H9 (cell line): ENCODE measurements around the gene DPF3. TPM values are rescaled to one million over a fixed set of nuclear protein-coding genes. Genes with fewer than 3 reads are reported as not detected.

Experiments used
- DNase-seq: peaks from one replicate; pipeline ENCODE4 v3.0.0-alpha.2; 2017
- H2AFZ ChIP-seq: one replicate; pipeline ENCODE4 v1.6.1; 2013; ENCODE audit warnings: mild to moderate bottlenecking, low read length, control low read depth, moderate library complexity
- H2AK5ac ChIP-seq: 2 replicates; pipeline ENCODE4 v1.6.1; 2013; ENCODE audit warnings: low read length, control low read depth, mixed read lengths; ENCODE audit not compliant: insufficient read length
- H2BK120ac ChIP-seq: one replicate; pipeline ENCODE4 v1.6.1; 2013; ENCODE audit warnings: low read depth, mild to moderate bottlenecking, low read length, control low read depth, inconsistent platforms; ENCODE audit not compliant: poor library complexity, severe bottlenecking
- H2BK12ac ChIP-seq: 2 replicates; pipeline ENCODE4 v1.6.1; 2013; ENCODE audit warnings: low read length, control low read depth, mixed read lengths, low read depth; ENCODE audit not compliant: insufficient read length
- H2BK15ac ChIP-seq: 2 replicates; pipeline ENCODE4 v1.6.1; 2013; ENCODE audit warnings: low read depth, low read length, control low read depth
- H2BK20ac ChIP-seq: one replicate; pipeline ENCODE4 v1.6.1; 2013; ENCODE audit warnings: low read depth, mild to moderate bottlenecking, low read length, control low read depth, inconsistent platforms; ENCODE audit not compliant: poor library complexity, severe bottlenecking
- H2BK5ac ChIP-seq: 2 replicates; pipeline ENCODE4 v1.6.1; 2013; ENCODE audit warnings: low read length, control low read depth, mixed read lengths; ENCODE audit not compliant: insufficient read length
- H3K14ac ChIP-seq: 2 replicates; pipeline ENCODE4 v1.6.1; 2013; ENCODE audit warnings: low read length, control low read depth; ENCODE audit not compliant: insufficient read depth
- H3K18ac ChIP-seq: 2 replicates; pipeline ENCODE4 v1.6.1; 2013; ENCODE audit warnings: low read depth, mild to moderate bottlenecking, mixed read lengths, low read length, control low read depth; ENCODE audit not compliant: insufficient read length
- H3K23ac ChIP-seq: 2 replicates; pipeline ENCODE4 v1.6.1; 2013; ENCODE audit warnings: low read length, control low read depth, mixed read lengths, low read depth; ENCODE audit not compliant: insufficient read length
- H3K23me2 ChIP-seq: 2 replicates; pipeline ENCODE4 v1.6.1; 2013; ENCODE audit warnings: low read depth, mild to moderate bottlenecking, mixed read lengths, low read length, control low read depth; ENCODE audit not compliant: insufficient read length, poor library complexity, severe bottlenecking
- H3K27ac ChIP-seq: 2 replicates; pipeline ENCODE4 v1.5.1; 2013; ENCODE audit warnings: low read length, control low read depth, mixed read lengths, low read depth; ENCODE audit not compliant: insufficient read length
- H3K27me3 ChIP-seq: 2 replicates; pipeline ENCODE4 v1.6.1; 2013; ENCODE audit warnings: low read length, control low read depth, inconsistent platforms; ENCODE audit not compliant: insufficient read depth
- H3K4ac ChIP-seq: 2 replicates; pipeline ENCODE4 v1.6.1; 2013; ENCODE audit warnings: low read depth, mild to moderate bottlenecking, control low read depth, inconsistent platforms, low read length, moderate library complexity
- H3K4me1 ChIP-seq: 2 replicates; pipeline ENCODE4 v1.6.1; 2013; ENCODE audit warnings: low read length, control low read depth, inconsistent platforms; ENCODE audit not compliant: insufficient read depth
- H3K4me2 ChIP-seq: 2 replicates; pipeline ENCODE4 v1.6.1; 2013; ENCODE audit warnings: low read length, control low read depth, mixed read lengths; ENCODE audit not compliant: insufficient read length, insufficient read depth
- H3K56ac ChIP-seq: 2 replicates; pipeline ENCODE4 v1.6.1; 2013; ENCODE audit warnings: low read depth, mild to moderate bottlenecking, mixed read lengths, low read length, control low read depth; ENCODE audit not compliant: insufficient read length
- H3K79me1 ChIP-seq: 2 replicates; pipeline ENCODE4 v1.6.1; 2013; ENCODE audit warnings: low read depth, mild to moderate bottlenecking, moderate library complexity, low read length, control low read depth, inconsistent platforms; ENCODE audit not compliant: insufficient read depth, poor library complexity, severe bottlenecking
- H3K79me2 ChIP-seq: 2 replicates; pipeline ENCODE4 v1.6.1; 2013; ENCODE audit warnings: low read length, control low read depth, inconsistent platforms; ENCODE audit not compliant: insufficient read depth
- H3K9ac ChIP-seq: 2 replicates; pipeline ENCODE4 v1.6.1; 2013; ENCODE audit warnings: low read length, control low read depth, mixed read lengths; ENCODE audit not compliant: insufficient read length; ENCODE audit errors: extremely low read depth
- H3K9me3 ChIP-seq: one replicate; pipeline ENCODE4 v1.6.1; 2013; ENCODE audit warnings: low read depth, low read length, inconsistent platforms; ENCODE audit not compliant: control insufficient read depth
- H3T11ph ChIP-seq: one replicate; pipeline ENCODE4 v1.6.1; 2013; ENCODE audit warnings: mild to moderate bottlenecking, low read length, control low read depth, inconsistent platforms
- H4K20me1 ChIP-seq: one replicate; pipeline ENCODE4 v1.6.1; 2013; ENCODE audit not compliant: control insufficient read depth, insufficient read length, insufficient read depth
- H4K5ac ChIP-seq: 2 replicates; pipeline ENCODE4 v1.6.1; 2013; ENCODE audit warnings: low read depth, mild to moderate bottlenecking, mixed read lengths, low read length, control low read depth; ENCODE audit not compliant: insufficient read length
- H4K8ac ChIP-seq: replicated peaks from 2 replicates; pipeline ENCODE4 v1.6.1; 2013; ENCODE audit warnings: low read length, control low read depth, mixed read lengths, low read depth; ENCODE audit not compliant: insufficient read length
- H4K91ac ChIP-seq: 2 replicates; pipeline ENCODE4 v1.6.1; 2013; ENCODE audit warnings: low read depth, mild to moderate bottlenecking, moderate library complexity, mixed read lengths, low read length, control low read depth; ENCODE audit not compliant: insufficient read length
- H3K27ac Mint-ChIP-seq, 3 experiments: 2 replicates in 2 of 3; 3 replicates in 1 of 3; pipeline ENCODE4 v1.8.0; 2020 to 2021; ENCODE audit warnings: mixed read lengths in 3 of 3, mild to moderate bottlenecking in 1 of 3, moderate library complexity in 1 of 3
- H3K27me3 Mint-ChIP-seq: 2 replicates; pipeline ENCODE4 v1.8.0; 2021; ENCODE audit warnings: low read depth, mild to moderate bottlenecking, moderate library complexity, mixed read lengths
- H3K36me3 Mint-ChIP-seq, 3 experiments: 2 replicates in 2 of 3; 3 replicates in 1 of 3; pipeline ENCODE4 v1.8.0; 2020 to 2021; ENCODE audit warnings: low read depth in 3 of 3, mixed read lengths in 3 of 3; ENCODE audit not compliant: insufficient read depth in 1 of 3
- H3K4me1 Mint-ChIP-seq, 2 experiments: 2 replicates each; pipeline ENCODE4 v1.8.0; 2020; ENCODE audit warnings: mixed read lengths in 2 of 2
- H3K4me3 Mint-ChIP-seq, 2 experiments: 2 replicates in 1 of 2; 3 replicates in 1 of 2; pipeline ENCODE4 v1.8.0; 2020 to 2021; ENCODE audit warnings: mild to moderate bottlenecking in 2 of 2, mixed read lengths in 2 of 2, moderate library complexity in 1 of 2
- H3K9me3 Mint-ChIP-seq, 2 experiments: 2 replicates in 1 of 2; 3 replicates in 1 of 2; pipeline ENCODE4 v1.8.0; 2020; ENCODE audit warnings: mild to moderate bottlenecking in 2 of 2, mixed read lengths in 2 of 2, moderate library complexity in 1 of 2
- CTCF ChIP-seq: fragments of 200-600 bp; sonication (generic); conservative IDR thresholded peaks from 3 replicates; pipeline ENCODE4 v1.8.0; 2021; ENCODE audit warnings: antibody characterized with exemption, mild to moderate bottlenecking
- WGBS: extraction: QIAGEN DNeasy Blood & Tissue Kit; methylation state at CpG from one replicate; pipeline ENCODE4 v1.1.7; 2013; ENCODE audit warnings: missing lambda C conversion rate, low lambda C conversion rate, mixed read lengths; ENCODE audit not compliant: insufficient read length; ENCODE audit errors: extremely low coverage; 5-methylcytosine and 5-hydroxymethylcytosine counted together
- total RNA-seq: library from RNA; stranded (reverse); gene quantifications from 2 replicates; pipeline ENCODE4 v1.2.1, GENCODE V29; 2021

Gene DPF3
- total RNA-seq, 1 experiment from 2014 or later: not detected

DNA sequence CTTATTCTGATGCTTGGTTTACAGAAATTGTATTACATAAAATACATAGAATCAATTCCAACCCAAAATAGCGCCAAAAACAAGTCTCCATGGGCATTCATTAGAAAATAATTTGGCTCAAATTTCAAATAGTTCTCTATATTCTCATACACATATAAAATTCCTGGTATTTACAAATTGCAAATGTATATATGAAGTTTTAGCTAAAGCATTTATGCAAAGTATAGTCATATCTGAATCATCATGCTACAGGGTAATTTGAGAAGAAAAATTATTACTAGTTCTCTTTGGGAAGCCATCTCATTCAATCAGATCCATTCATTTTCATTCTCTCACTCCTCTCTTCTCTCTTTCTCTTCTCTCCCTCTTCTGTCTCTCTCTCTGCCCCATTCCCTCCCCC lies 257.8 kb downstream of the DPF3 start:
- TF ChIP-seq CTCF: no peak
- WGBS: no CpG with 5 or more reads among the region's 1 CpG
- H3K9ac ChIP-seq: no peak overlapping the region
- no peak overlapping the region for H3T11ph ChIP-seq
- Mint-ChIP-seq H3K4me3 (no peak overlapping the region), H3K36me3 (0 out of 7 replicates have a peak, but pooled peaks cover 0 to 2% (median 0%) of the 10 kb centered on the region in 3 experiments), H3K4me1 (no peaks in the 10 kb centered on the region; a peak in 1 of 4 replicates), H3K9me3 (peaks cover 0 to 9% of the 10 kb centered on the region in 2 experiments; a peak in 4 of 5 replicates), H3K27me3 (peaks cover 16% of the 10 kb centered on the region), H3K27ac (no peak overlapping the region)
- no peak overlapping the region for H3K4ac ChIP-seq
- no peak overlapping the region for H4K91ac ChIP-seq
- no peaks in the 10 kb centered on the region for H3K79me1 ChIP-seq
- H3K4me1 ChIP-seq: no peaks in the 10 kb centered on the region
- H3K9me3 ChIP-seq: no peaks in the 10 kb centered on the region
- no peak overlapping the region for H2AK5ac ChIP-seq
- H3K79me2 ChIP-seq: no peaks in the 10 kb centered on the region
- H3K56ac ChIP-seq: no peak overlapping the region
- H2AFZ ChIP-seq: no peak overlapping the region
- H4K20me1 ChIP-seq: no peaks in the 10 kb centered on the region
- no peak overlapping the region for H3K18ac ChIP-seq
- H2BK12ac ChIP-seq: no peak overlapping the region
- H3K23ac ChIP-seq: no peak overlapping the region
- H4K8ac ChIP-seq: no peak overlapping the region
- no peaks in the 10 kb centered on the region for H3K23me2 ChIP-seq
- H3K4me2 ChIP-seq: no peak overlapping the region
- peaks cover 2% of the 10 kb centered on the region; the same call in 1 of the 2 replicates for H3K27me3 ChIP-seq
- no peak overlapping the region for H2BK120ac ChIP-seq
- DNase-seq: no peak
- H2BK20ac ChIP-seq: no peak overlapping the region
- H4K5ac ChIP-seq: no peak overlapping the region
- H2BK15ac ChIP-seq: no peak overlapping the region
- H3K27ac ChIP-seq: no peak overlapping the region
- H3K14ac ChIP-seq: no peak overlapping the region
- no peak overlapping the region for H2BK5ac ChIP-seq
